GM12873 (cell line): ENCODE data around the gene RASAL2.

Experiments used
- TF ChIP-seq, protein P1 (sequence below): IDR thresholded peaks from 2 replicates; pipeline ENCODE4 v1.5.1; 2012; ENCODE audit warnings: low read depth, mild to moderate bottlenecking, moderate library complexity, low read length, control low read depth; ENCODE audit not compliant: insufficient read depth; ENCODE audit errors: missing control alignments

Gene RASAL2

DNA sequence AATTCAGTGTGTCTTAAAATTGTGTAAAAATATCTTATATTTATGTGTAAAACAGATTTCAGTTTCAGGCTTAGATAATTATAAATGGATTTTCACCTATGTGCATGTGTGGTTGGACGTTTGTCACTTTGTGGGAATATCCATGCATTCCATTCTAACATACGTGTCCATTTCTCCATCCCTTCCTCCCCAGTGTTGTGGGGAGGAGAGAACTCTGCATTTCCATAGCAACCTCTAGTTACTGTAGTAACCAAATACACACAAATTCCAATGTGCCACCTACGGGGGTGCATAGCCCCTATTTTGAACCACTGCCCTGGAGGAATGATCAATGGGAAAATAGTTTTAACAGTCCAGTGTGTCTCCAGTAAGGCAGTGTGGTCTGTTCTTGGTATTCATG, 79.0 kb downstream of the RASAL2 start:
- TF ChIP-seq, protein P1, sequence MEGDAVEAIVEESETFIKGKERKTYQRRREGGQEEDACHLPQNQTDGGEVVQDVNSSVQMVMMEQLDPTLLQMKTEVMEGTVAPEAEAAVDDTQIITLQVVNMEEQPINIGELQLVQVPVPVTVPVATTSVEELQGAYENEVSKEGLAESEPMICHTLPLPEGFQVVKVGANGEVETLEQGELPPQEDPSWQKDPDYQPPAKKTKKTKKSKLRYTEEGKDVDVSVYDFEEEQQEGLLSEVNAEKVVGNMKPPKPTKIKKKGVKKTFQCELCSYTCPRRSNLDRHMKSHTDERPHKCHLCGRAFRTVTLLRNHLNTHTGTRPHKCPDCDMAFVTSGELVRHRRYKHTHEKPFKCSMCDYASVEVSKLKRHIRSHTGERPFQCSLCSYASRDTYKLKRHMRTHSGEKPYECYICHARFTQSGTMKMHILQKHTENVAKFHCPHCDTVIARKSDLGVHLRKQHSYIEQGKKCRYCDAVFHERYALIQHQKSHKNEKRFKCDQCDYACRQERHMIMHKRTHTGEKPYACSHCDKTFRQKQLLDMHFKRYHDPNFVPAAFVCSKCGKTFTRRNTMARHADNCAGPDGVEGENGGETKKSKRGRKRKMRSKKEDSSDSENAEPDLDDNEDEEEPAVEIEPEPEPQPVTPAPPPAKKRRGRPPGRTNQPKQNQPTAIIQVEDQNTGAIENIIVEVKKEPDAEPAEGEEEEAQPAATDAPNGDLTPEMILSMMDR, result no peak

DNA sequence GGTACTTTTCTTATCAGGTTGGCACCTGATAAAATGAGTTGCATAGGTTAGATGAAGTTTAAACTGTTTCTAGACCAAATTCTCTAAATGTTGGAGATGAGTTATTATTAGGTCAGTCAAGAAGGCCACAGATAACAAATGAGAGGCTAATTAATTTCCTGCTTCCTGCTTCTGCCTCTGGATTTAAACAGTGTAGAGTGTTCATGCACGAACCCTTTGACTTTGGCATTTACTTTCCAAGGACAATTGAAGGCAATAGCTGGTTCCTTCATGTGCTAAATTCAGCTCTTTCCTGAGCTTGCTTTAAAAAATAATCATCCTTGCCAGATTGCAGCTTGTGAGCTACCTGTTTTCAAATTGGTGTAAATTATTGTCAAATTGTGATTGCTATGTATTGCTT, 80.6 kb downstream of the RASAL2 start:
- TF ChIP-seq, protein P1, result no peak

DNA sequence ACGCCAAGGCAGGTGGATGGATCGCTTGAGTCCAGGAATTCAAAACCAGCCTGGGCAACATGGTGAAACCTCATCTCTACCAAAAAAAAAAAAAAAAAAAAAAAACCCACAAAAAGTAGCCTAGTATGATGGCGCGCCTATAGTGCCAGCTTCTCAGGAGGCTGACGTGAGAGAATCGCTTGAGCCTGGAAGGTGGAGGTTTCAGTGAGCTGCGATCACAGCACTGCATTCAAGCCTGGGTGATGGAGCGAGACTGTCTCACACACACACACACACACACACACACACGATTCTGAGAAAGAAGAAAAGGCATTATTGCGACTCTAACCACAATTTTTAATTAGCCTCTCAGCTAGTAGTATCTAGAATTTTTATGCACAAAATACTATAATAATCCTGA, 86.5 kb downstream of the RASAL2 start:
- TF ChIP-seq, protein P1, result no peak

DNA sequence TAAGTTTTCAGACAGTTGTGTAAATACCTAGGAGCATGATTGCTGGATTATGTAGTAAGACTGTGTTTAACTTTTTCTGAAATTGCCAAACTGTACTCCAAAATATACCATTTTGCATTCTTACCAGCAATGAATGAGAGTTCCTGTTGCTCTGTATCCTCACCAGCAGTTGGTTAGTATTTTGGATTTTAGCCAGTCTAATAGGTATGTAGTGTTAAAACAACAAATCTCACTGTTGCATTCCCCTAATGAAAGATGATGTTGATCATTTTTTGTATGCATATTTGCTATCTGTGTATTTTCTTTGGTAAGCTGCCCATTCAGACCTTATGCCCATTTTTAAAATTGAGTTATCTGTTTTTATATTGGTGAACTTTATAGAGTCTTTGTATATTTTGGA, 89.9 kb downstream of the RASAL2 start:
- TF ChIP-seq, protein P1, result no peak

DNA sequence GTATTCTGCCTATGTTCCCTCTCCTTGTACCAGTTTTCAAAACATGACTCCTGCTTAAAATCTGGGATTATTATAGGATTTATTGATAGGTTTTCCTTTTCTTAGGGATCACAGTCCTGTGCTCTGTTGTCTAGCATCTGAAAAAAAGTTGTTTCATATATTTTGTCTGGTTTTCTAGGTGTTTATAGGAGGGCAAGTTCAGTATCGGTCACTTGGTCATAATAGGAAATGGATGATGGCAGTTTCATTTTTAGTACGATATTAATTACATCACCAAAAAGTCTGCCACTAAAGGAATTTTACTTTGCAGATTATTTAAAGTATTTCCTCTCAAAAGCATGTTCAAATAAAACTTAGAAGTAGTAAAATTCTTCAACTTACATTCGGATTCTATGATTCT, 94.4 kb downstream of the RASAL2 start:
- TF ChIP-seq, protein P1, result no peak

DNA sequence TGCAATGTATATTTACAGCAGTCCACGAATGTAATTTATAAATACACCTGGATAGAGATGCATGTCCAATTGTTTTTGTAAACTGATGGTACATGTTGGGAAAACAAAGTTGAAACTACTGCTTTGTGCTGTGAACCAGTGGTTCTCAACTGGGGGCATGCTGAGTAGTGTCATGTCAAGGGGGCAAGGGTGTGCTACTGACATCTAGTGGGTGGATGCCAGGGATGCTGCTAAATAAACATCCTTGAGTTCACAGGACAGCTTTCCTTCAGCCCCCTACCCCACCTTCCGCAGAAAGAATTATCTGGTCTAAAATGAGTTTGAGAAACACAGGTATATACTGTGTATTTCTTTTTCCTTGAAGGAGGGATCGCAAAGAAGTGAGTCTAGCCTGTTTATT, 95.9 kb downstream of the RASAL2 start:
- TF ChIP-seq, protein P1, result peak; percentile 83

DNA sequence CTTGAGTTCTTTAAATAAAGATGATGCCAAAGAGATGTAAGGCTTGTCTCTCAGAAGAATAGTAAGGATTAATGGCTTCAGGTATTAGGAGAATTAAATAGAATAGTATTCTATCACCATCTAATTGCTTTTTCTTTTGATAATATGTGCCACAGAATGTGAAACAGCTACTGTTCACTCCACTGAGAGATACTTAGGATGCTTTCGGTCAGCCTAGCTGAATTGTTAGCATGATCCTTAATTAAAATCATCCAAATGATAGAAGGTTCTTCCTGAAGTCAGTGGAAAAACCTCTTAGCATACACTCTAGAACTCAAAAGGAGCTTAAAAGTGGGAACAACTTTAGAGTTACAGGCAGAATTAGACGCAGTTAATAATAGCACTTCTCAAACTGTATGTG, 97.0 kb downstream of the RASAL2 start:
- TF ChIP-seq, protein P1, result no peak

DNA sequence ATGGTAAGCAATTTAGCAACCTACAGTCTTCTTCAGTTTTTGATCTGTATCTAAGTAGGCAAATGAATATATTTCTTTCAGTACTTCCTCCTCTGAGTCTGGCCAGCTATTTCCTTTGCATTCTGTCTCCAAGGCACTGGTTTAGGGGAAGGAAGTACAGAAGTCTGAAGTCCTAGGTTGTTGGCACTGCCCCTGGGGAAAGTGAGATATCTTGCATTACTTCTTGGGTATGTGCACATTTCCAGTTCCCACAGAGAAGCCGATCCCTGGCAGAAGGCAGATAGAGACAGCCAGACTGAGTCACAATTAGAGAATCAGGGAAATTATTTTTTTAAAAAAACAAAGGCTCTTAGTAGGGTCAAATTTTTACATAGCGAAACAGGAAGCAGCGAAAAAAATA, 98.8 kb downstream of the RASAL2 start:
- TF ChIP-seq, protein P1, result no peak
